IMR-90 (cell line): Measurements from ENCODE around the gene CACNG7. TPM values are rescaled to one million over a fixed set of nuclear protein-coding genes. Genes with fewer than 3 reads are reported as not detected.

ENCODE experiments used
- ATAC-seq: fragments of 200-7000 bp; cut with Tn5 transposase; 2 replicates; pipeline ENCODE4 v1.9.1; 2020; ENCODE audit warnings: low read depth, mild to moderate bottlenecking, moderate library complexity
- BruUV-seq: library from RNA; stranded (reverse); fragments of 400-500 nt; replicated peaks from 2 replicates; lab custom pipeline; 2021; lab: Mats Ljungman, UMichigan
- CTCF ChIA-PET: fragments of 300-600 bp; formaldehyde crosslinking; extraction: SDS; loops from one replicate; lab custom pipeline; 2021; ENCODE audit warnings: antibody characterized with exemption; lab: Yijun Ruan, JAX
- POLR2A ChIA-PET: fragments of 300-600 bp; sonication (Branson Sonifier 250); formaldehyde crosslinking; loops from one replicate; lab custom pipeline; 2022; ENCODE audit warnings: antibody characterized with exemption; ENCODE audit not compliant: unreplicated experiment; lab: Charles Lee
- DNase-seq: peaks from one replicate; pipeline ENCODE4 v3.0.0; 2013
- H2AFZ ChIP-seq: replicated peaks from 2 replicates; pipeline ENCODE3; 2013; ENCODE audit warnings: low read length, mild to moderate bottlenecking; ENCODE audit not compliant: poor library complexity
- H2AK5ac ChIP-seq: 2 replicates; pipeline ENCODE4 v1.6.1; 2013; ENCODE audit warnings: low read depth, low read length, inconsistent platforms
- H2AK9ac ChIP-seq: replicated peaks from 2 replicates; pipeline ENCODE3; 2013; ENCODE audit warnings: mild to moderate bottlenecking, low read depth, low read length, moderate library complexity; ENCODE audit not compliant: poor library complexity
- H2BK120ac ChIP-seq: 2 replicates; pipeline ENCODE4 v1.6.1; 2013; ENCODE audit warnings: low read depth, low read length, inconsistent platforms
- H2BK15ac ChIP-seq: 3 replicates; pipeline ENCODE4 v1.6.1; 2013; ENCODE audit warnings: low read depth, low read length, inconsistent platforms
- H2BK20ac ChIP-seq: 2 replicates; pipeline ENCODE4 v1.6.1; 2013; ENCODE audit warnings: low read depth, mild to moderate bottlenecking, inconsistent platforms, low read length, moderate library complexity
- H2BK5ac ChIP-seq: 2 replicates; pipeline ENCODE4 v1.6.1; 2013; ENCODE audit warnings: mild to moderate bottlenecking, low read depth, low read length, inconsistent platforms; ENCODE audit not compliant: poor library complexity, severe bottlenecking
- H3K14ac ChIP-seq: replicated peaks from 2 replicates; pipeline ENCODE4 v1.6.1; 2013; ENCODE audit warnings: low read depth, low read length, inconsistent platforms
- H3K18ac ChIP-seq: 2 replicates; pipeline ENCODE4 v1.6.1; 2013; ENCODE audit warnings: low read depth, low read length, control low read depth
- H3K23ac ChIP-seq: 2 replicates; pipeline ENCODE4 v1.6.1; 2013; ENCODE audit warnings: low read depth, low read length, inconsistent platforms
- H3K27ac ChIP-seq: 2 replicates; pipeline ENCODE4 v1.5.1; 2013; ENCODE audit warnings: mild to moderate bottlenecking, control low read depth, low read length; ENCODE audit not compliant: insufficient read depth
- H3K27me3 ChIP-seq: 2 replicates; pipeline ENCODE4 v1.6.1; 2013; ENCODE audit warnings: low read length; ENCODE audit not compliant: control insufficient read depth, insufficient read depth
- H3K36me3 ChIP-seq: 2 replicates; pipeline ENCODE4 v1.6.1; 2013; ENCODE audit warnings: low read length, mixed read lengths; ENCODE audit not compliant: control insufficient read depth, insufficient read depth
- H3K4ac ChIP-seq: 2 replicates; pipeline ENCODE4 v1.6.1; 2013; ENCODE audit warnings: low read depth, low read length, inconsistent platforms
- H3K4me1 ChIP-seq: 2 replicates; pipeline ENCODE4 v1.6.1; 2013; ENCODE audit warnings: low read length, mixed read lengths; ENCODE audit not compliant: control insufficient read depth, insufficient read depth
- H3K4me2 ChIP-seq: 2 replicates; pipeline ENCODE4 v1.6.1; 2013; ENCODE audit warnings: low read depth, mild to moderate bottlenecking, control low read depth, low read length, moderate library complexity
- H3K4me3 ChIP-seq: 2 replicates; pipeline ENCODE4 v1.5.1; 2013; ENCODE audit warnings: low read depth, mild to moderate bottlenecking, control low read depth, low read length, moderate library complexity; ENCODE audit not compliant: insufficient read depth
- H3K56ac ChIP-seq: 2 replicates; pipeline ENCODE4 v1.6.1; 2013; ENCODE audit warnings: low read length, inconsistent platforms; ENCODE audit not compliant: insufficient read depth; ENCODE audit errors: extremely low read depth
- H3K79me1 ChIP-seq, 2 experiments: 2 replicates each; pipeline ENCODE4 v1.6.1; 2013; ENCODE audit warnings: low read length in 2 of 2, inconsistent platforms in 1 of 2, low read depth in 1 of 2
- H3K9ac ChIP-seq: 2 replicates; pipeline ENCODE4 v1.6.1; 2013; ENCODE audit warnings: low read depth, low read length, control low read depth
- H3K9me1 ChIP-seq: 2 replicates; pipeline ENCODE4 v1.6.1; 2013; ENCODE audit warnings: low read length, inconsistent platforms; ENCODE audit not compliant: insufficient read depth
- H3K9me3 ChIP-seq: 2 replicates; pipeline ENCODE4 v1.6.1; 2013; ENCODE audit warnings: low read length; ENCODE audit not compliant: control insufficient read depth, insufficient read depth
- H4K20me1 ChIP-seq: 2 replicates; pipeline ENCODE4 v1.6.1; 2013; ENCODE audit warnings: low read length, inconsistent platforms; ENCODE audit not compliant: insufficient read depth
- H4K5ac ChIP-seq: 2 replicates; pipeline ENCODE4 v1.6.1; 2013; ENCODE audit warnings: mild to moderate bottlenecking, low read depth, low read length, control low read depth
- H4K8ac ChIP-seq, 2 experiments: 2 replicates each; pipeline ENCODE4 v1.6.1; 2013; ENCODE audit warnings: low read depth in 2 of 2, low read length in 2 of 2, control low read depth in 1 of 2, inconsistent platforms in 1 of 2
- H4K91ac ChIP-seq: 2 replicates; pipeline ENCODE4 v1.6.1; 2013; ENCODE audit warnings: low read depth, low read length, inconsistent platforms; ENCODE audit not compliant: insufficient read depth
- RAD21 ChIP-seq: IDR thresholded peaks from 2 replicates; pipeline ENCODE4 v1.6.1; 2012; ENCODE audit warnings: low read length, improper control_type of control experiment
- WGBS, 2 experiments: methylation state at CpG; one replicate each; pipeline versions ENCODE4 v1.1.5 to v1.1.7; 2013; ENCODE audit warnings: missing lambda C conversion rate in 2 of 2; ENCODE audit not compliant: insufficient read length in 1 of 2; ENCODE audit errors: extremely low coverage in 2 of 2; 5-methylcytosine and 5-hydroxymethylcytosine counted together
- dilution Hi-C: fragments of 300-500 bp; cut with HindIII; formaldehyde crosslinking; loops from one replicate; pipeline ENCODE4 v1.14.3; 2018; ENCODE audit warnings: low sequenced_read_pairs; ENCODE audit not compliant: unreplicated experiment
- in situ Hi-C: fragments of 300-500 bp; cut with MboI; formaldehyde crosslinking; loops from 3 replicates; pipeline ENCODE4 v1.14.3; 2019; ENCODE audit warnings: low sequenced_read_pairs, inconsistent platforms, mixed read lengths
- intact Hi-C: fragments of 100-400 bp; cut with micrococcal nuclease; formaldehyde crosslinking; loops from 2 replicates; pipeline ENCODE4 v1.10.0; 2022
- polyA plus RNA-seq, 3 experiments: library from polyadenylated mRNA; depleted of rRNA; stranded (reverse); fragments of >200 nt; gene quantifications; 2 replicates each; pipeline ENCODE4 v1.2.3, GENCODE V29; 2012; ENCODE audit warnings: low replicate concordance in 1 of 3
- total RNA-seq: library from RNA; depleted of rRNA; stranded (reverse); fragments of >200 nt; gene quantifications from 2 replicates; pipeline ENCODE4 v1.2.3, GENCODE V29; 2012

Gene CACNG7
- total and polyA plus RNA-seq, 2 of the 4 experiments (the other 2 are of a cell fraction) = 0.36 to 6.7 TPM

DNA sequence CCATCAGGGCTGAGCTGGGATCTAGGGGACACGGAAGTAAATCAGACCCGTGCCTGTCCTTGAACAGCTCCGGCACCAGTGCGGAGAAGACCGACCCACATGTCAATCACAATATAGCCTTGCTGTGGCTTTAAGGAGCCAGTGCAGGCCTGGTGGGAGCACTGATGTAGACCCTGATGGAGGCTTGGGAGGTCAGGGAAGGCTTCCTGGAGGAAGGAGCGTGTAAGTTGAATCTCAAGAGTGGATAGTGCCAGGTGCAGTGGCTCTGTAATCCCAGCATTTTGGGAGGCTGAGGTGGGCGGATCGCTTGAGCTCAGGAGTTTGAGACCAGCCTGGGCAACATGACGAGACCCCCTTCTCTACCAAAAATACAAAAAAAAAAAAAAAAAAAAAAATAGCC lies 42.9 kb downstream of the CACNG7 start:
- WGBS, 2 experiments = no CpG with 5 or more reads among the region's 9 CpGs
- ChIA-PET CTCF (no interaction called here), POLR2A (no interaction called here)
- Histone ChIP-seq H3K9ac (no peak overlapping the region), H4K8ac (no peak overlapping the region), H3K36me3 (no peaks in the 10 kb centered on the region), H3K9me1 (no peaks in the 10 kb centered on the region), H3K4ac (no peak overlapping the region), H3K56ac (no peak overlapping the region), H2BK120ac (no peak overlapping the region), H2BK5ac (no peak overlapping the region), H2AFZ (no peak overlapping the region), H3K4me2 (no peak overlapping the region), H4K5ac (no peak overlapping the region), H3K27ac (no peak overlapping the region), H3K18ac (no peak overlapping the region), H3K27me3 (peaks cover 3% of the 10 kb centered on the region), H2BK15ac (no peak overlapping the region), H3K4me3 (no peak overlapping the region), H2AK5ac (no peak overlapping the region), H2BK20ac (no peak overlapping the region), H3K9me3 (no peaks in the 10 kb centered on the region; the same call in 1 of the 2 replicates), H3K79me1 (no peaks in the 10 kb centered on the region), H2AK9ac (no peak overlapping the region), H3K4me1 (no peaks in the 10 kb centered on the region), H4K20me1 (no peaks in the 10 kb centered on the region), H3K14ac (no peak overlapping the region), H3K23ac (no peak overlapping the region), H4K91ac (no peak overlapping the region)
- dilution Hi-C loops = no loop called here
- no peak for TF ChIP-seq RAD21
- intact Hi-C loops = no loop called here
- in situ Hi-C loops = no loop called here
- BruUV-seq = no TSS peak
- no peak for ATAC-seq
- no peak for DNase-seq
